ENCODE results near the gene DCHS1.

DNA sequence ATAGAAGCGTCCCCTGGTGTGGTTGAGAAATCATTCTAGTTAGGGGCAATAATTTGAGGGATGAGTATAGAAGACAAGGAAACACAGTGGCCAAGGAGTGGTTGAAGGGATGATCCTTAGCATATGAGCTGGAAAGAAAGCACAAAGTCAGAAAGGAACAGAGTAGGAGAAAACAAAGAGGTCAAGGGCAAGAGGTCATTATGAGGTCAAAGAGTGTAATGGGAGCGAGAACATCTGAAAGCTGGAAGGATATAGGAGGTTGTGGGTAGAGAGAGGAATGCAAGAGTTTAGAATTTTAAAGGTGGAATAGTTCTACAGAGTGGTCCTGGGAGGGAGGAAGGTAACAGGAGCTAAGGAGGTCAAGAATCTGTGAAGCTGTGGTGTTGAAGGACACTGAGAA is 2.0 kb downstream of the DCHS1 start:
- TF ChIP-seq, protein P1, sequence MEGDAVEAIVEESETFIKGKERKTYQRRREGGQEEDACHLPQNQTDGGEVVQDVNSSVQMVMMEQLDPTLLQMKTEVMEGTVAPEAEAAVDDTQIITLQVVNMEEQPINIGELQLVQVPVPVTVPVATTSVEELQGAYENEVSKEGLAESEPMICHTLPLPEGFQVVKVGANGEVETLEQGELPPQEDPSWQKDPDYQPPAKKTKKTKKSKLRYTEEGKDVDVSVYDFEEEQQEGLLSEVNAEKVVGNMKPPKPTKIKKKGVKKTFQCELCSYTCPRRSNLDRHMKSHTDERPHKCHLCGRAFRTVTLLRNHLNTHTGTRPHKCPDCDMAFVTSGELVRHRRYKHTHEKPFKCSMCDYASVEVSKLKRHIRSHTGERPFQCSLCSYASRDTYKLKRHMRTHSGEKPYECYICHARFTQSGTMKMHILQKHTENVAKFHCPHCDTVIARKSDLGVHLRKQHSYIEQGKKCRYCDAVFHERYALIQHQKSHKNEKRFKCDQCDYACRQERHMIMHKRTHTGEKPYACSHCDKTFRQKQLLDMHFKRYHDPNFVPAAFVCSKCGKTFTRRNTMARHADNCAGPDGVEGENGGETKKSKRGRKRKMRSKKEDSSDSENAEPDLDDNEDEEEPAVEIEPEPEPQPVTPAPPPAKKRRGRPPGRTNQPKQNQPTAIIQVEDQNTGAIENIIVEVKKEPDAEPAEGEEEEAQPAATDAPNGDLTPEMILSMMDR (conservative IDR thresholded peaks at IDR 0.05 in 1 of 2, IDR thresholded peaks at IDR 0.05 in 1 of 2; ENCODE audit: low read depth in 1 of 2, low read length in 2 of 2): no peak
- TF ChIP-seq EZH2 (IDR thresholded peaks at IDR 0.05; ENCODE audit: low read length, missing control alignments): no peak
